HepG2 (cell line): ENCODE measurements around the gene MYL9. TPM values are rescaled to one million over a fixed set of nuclear protein-coding genes. Genes with fewer than 3 reads are reported as not detected.
A peak's percentile ranks its signal among the peaks of the same experiment; 100 is the strongest.

Source experiments
- AKAP8 ChIP-seq: sonication (generic); formaldehyde crosslinking; IDR thresholded peaks from 2 replicates; pipeline ENCODE4 v1.5.1; 2020; ENCODE audit warnings: mild to moderate bottlenecking, missing genetic modification reagents
- CCDC6 ChIP-seq: sonication (generic); formaldehyde crosslinking; IDR thresholded peaks from 2 replicates; pipeline ENCODE4 v1.8.1; 2022; ENCODE audit warnings: mild to moderate bottlenecking, missing genetic modification reagents, moderate library complexity
- EEA1 ChIP-seq: sonication (generic); formaldehyde crosslinking; IDR thresholded peaks from 2 replicates; pipeline ENCODE4 v1.5.1; 2020; ENCODE audit warnings: mild to moderate bottlenecking, missing genetic modification reagents, borderline replicate concordance
- HMG20A ChIP-seq: IDR thresholded peaks from 2 replicates; pipeline ENCODE4 v1.6.1; 2016; ENCODE audit warnings: borderline replicate concordance
- KAT8 ChIP-seq: IDR thresholded peaks from 2 replicates; pipeline ENCODE4 v1.6.1; 2016; ENCODE audit warnings: missing genetic modification reagents, missing compliant biosample characterization
- KLF16 ChIP-seq, 2 experiments: sonication (generic) in 1 of 2; formaldehyde crosslinking in 1 of 2; IDR thresholded peaks; 2 replicates each; pipeline versions ENCODE4 v1.6.1 to v1.8.0; 2016 to 2023; ENCODE audit warnings: missing genetic modification reagents in 2 of 2, missing compliant biosample characterization in 1 of 2
- KLF6 ChIP-seq: IDR thresholded peaks from 2 replicates; pipeline ENCODE4 v1.8.0; 2016; ENCODE audit warnings: missing biosample characterization, missing genetic modification reagents
- LRRFIP1 ChIP-seq: sonication (generic); formaldehyde crosslinking; conservative IDR thresholded peaks from 2 replicates; pipeline ENCODE4 v1.4.0; 2020; ENCODE audit warnings: missing genetic modification reagents
- MTA3 ChIP-seq: sonication (generic); formaldehyde crosslinking; IDR thresholded peaks from 2 replicates; pipeline ENCODE4 v1.4.0; 2020; ENCODE audit warnings: missing genetic modification reagents
- REPIN1 ChIP-seq: sonication (generic); formaldehyde crosslinking; IDR thresholded peaks from 2 replicates; pipeline ENCODE4 v1.8.0; 2022; ENCODE audit warnings: missing genetic modification reagents, low read depth, mild to moderate bottlenecking, borderline replicate concordance
- ZBTB1 ChIP-seq: sonication (generic); formaldehyde crosslinking; IDR thresholded peaks from 2 replicates; pipeline ENCODE4 v1.4.0; 2020; ENCODE audit warnings: missing genetic modification reagents, borderline replicate concordance
- ZNF451 ChIP-seq: sonication (generic); formaldehyde crosslinking; IDR thresholded peaks from 2 replicates; pipeline ENCODE4 v1.5.0; 2020; ENCODE audit warnings: mild to moderate bottlenecking, missing genetic modification reagents
- ZNF605 ChIP-seq: sonication (generic); formaldehyde crosslinking; IDR thresholded peaks from 2 replicates; pipeline ENCODE4 v1.8.0; 2022; ENCODE audit warnings: mild to moderate bottlenecking, missing genetic modification reagents
- ZNF766 ChIP-seq: sonication (generic); formaldehyde crosslinking; IDR thresholded peaks from 2 replicates; pipeline ENCODE4 v1.5.0; 2020; ENCODE audit warnings: missing genetic modification reagents, borderline replicate concordance
- polyA plus RNA-seq, 8 experiments: library from polyadenylated mRNA; depleted of rRNA in 3 of 8; stranded (reverse) in 7 of 8; unstranded in 1 of 8; fragments of >200 nt; fragmentation: Illumina TruSeq in 4 of 8; extraction: Trizol in 4 of 8; gene quantifications; 2 replicates each; pipeline versions ENCODE4 v1.2.1 to v1.2.3, GENCODE V29; 2011 to 2016; ENCODE audit warnings: low read depth in 4 of 8, missing spikeins in 1 of 8, mixed read lengths in 1 of 8; ENCODE audit not compliant: insufficient read depth in 1 of 8
- total RNA-seq, 5 experiments: library from RNA; depleted of rRNA; stranded (reverse); fragments of >200 nt; fragmentation: Illumina TruSeq; extraction: Trizol; gene quantifications; 2 replicates each; pipeline ENCODE4 v1.2.3, GENCODE V29; 2016; ENCODE audit warnings: low read depth in 1 of 5
- TF ChIP-seq, protein P1 (sequence below): sonication (generic); formaldehyde crosslinking; IDR thresholded peaks from 2 replicates; pipeline ENCODE4 v1.4.0; 2020; ENCODE audit warnings: missing genetic modification reagents, borderline replicate concordance
- TF ChIP-seq, protein P2 (sequence below): sonication (generic); formaldehyde crosslinking; IDR thresholded peaks from 2 replicates; pipeline ENCODE4 v1.4.0; 2020; ENCODE audit warnings: mild to moderate bottlenecking, missing genetic modification reagents
- TF ChIP-seq, protein P3 (sequence below): sonication (generic); formaldehyde crosslinking; IDR thresholded peaks from 2 replicates; pipeline ENCODE4 v1.8.1; 2023; ENCODE audit warnings: mild to moderate bottlenecking, moderate library complexity, missing genetic modification reagents
- TF ChIP-seq, protein P4 (sequence below): sonication (generic); formaldehyde crosslinking; IDR thresholded peaks from 2 replicates; pipeline ENCODE4 v1.8.1; 2023; ENCODE audit warnings: mild to moderate bottlenecking, missing genetic modification reagents, borderline replicate concordance

Gene MYL9
- total and polyA plus RNA-seq, 2 of the 13 experiments (the other 11 are each of a cell fraction or from before 2014, with no cell fraction given) = 0.87 to 2.2 TPM

DNA sequence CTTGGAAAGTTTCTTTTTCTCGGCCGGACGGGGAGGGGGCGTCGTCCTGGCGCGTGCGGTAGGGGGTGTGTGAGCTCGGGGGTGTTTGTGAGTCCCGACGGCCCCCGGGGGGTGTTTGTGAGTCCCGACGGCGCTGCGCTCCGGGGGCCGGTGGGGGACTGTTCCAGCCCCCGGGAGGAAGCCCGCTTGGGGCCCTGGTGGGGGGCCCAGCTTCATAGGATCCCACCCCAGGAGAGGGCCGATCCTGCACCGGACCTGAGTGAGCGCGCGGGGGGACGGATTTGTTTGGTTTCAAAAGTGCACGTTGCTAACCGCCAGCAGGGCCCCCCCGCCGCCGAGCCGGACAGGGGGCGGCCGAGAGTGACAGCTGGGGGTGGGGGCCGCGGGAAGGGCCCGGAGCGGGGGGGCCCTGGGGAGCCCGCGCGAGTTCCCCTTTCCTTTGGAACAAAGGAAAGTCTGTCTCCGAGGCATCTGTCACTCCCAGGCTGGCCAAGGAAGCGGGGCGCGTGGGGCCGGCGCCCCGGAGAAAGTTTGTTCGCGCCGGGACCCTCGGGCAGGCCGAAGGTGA, 32.6 kb downstream of the MYL9 start (continued):
- TF ChIP-seq, protein P1, sequence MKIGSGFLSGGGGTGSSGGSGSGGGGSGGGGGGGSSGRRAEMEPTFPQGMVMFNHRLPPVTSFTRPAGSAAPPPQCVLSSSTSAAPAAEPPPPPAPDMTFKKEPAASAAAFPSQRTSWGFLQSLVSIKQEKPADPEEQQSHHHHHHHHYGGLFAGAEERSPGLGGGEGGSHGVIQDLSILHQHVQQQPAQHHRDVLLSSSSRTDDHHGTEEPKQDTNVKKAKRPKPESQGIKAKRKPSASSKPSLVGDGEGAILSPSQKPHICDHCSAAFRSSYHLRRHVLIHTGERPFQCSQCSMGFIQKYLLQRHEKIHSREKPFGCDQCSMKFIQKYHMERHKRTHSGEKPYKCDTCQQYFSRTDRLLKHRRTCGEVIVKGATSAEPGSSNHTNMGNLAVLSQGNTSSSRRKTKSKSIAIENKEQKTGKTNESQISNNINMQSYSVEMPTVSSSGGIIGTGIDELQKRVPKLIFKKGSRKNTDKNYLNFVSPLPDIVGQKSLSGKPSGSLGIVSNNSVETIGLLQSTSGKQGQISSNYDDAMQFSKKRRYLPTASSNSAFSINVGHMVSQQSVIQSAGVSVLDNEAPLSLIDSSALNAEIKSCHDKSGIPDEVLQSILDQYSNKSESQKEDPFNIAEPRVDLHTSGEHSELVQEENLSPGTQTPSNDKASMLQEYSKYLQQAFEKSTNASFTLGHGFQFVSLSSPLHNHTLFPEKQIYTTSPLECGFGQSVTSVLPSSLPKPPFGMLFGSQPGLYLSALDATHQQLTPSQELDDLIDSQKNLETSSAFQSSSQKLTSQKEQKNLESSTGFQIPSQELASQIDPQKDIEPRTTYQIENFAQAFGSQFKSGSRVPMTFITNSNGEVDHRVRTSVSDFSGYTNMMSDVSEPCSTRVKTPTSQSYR (CRISPR knock-in tag) = 0 out of 2 replicates have a peak, but pooled peaks have one; percentile 31
- TF ChIP-seq HMG20A (no peak), ZNF766 (no peak), AKAP8 (no peak; the same call in 1 of the 2 replicates), KLF6 (CRISPR knock-in tag) (no peak; the same call in 1 of the 2 replicates), ZNF451 (CRISPR knock-in tag) (no peak), CCDC6 (CRISPR knock-in tag) (no peak), ZNF605 (no peak), KAT8 (no peak; the same call in 1 of the 2 replicates), ZBTB1 (CRISPR knock-in tag) (no peak), MTA3 (CRISPR knock-in tag) (no peak; the same call in 1 of the 2 replicates), EEA1 (no peak), LRRFIP1 (CRISPR knock-in tag) (no peak), REPIN1 (CRISPR knock-in tag) (no peak), KLF16 (CRISPR knock-in tag; IDR thresholded peaks at IDR 0.05) (no peak; a peak in 1 of 4 replicates)
- TF ChIP-seq, protein P2, sequence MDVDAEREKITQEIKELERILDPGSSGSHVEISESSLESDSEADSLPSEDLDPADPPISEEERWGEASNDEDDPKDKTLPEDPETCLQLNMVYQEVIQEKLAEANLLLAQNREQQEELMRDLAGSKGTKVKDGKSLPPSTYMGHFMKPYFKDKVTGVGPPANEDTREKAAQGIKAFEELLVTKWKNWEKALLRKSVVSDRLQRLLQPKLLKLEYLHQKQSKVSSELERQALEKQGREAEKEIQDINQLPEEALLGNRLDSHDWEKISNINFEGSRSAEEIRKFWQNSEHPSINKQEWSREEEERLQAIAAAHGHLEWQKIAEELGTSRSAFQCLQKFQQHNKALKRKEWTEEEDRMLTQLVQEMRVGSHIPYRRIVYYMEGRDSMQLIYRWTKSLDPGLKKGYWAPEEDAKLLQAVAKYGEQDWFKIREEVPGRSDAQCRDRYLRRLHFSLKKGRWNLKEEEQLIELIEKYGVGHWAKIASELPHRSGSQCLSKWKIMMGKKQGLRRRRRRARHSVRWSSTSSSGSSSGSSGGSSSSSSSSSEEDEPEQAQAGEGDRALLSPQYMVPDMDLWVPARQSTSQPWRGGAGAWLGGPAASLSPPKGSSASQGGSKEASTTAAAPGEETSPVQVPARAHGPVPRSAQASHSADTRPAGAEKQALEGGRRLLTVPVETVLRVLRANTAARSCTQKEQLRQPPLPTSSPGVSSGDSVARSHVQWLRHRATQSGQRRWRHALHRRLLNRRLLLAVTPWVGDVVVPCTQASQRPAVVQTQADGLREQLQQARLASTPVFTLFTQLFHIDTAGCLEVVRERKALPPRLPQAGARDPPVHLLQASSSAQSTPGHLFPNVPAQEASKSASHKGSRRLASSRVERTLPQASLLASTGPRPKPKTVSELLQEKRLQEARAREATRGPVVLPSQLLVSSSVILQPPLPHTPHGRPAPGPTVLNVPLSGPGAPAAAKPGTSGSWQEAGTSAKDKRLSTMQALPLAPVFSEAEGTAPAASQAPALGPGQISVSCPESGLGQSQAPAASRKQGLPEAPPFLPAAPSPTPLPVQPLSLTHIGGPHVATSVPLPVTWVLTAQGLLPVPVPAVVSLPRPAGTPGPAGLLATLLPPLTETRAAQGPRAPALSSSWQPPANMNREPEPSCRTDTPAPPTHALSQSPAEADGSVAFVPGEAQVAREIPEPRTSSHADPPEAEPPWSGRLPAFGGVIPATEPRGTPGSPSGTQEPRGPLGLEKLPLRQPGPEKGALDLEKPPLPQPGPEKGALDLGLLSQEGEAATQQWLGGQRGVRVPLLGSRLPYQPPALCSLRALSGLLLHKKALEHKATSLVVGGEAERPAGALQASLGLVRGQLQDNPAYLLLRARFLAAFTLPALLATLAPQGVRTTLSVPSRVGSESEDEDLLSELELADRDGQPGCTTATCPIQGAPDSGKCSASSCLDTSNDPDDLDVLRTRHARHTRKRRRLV (CRISPR knock-in tag) = no peak
- TF ChIP-seq, protein P3, sequence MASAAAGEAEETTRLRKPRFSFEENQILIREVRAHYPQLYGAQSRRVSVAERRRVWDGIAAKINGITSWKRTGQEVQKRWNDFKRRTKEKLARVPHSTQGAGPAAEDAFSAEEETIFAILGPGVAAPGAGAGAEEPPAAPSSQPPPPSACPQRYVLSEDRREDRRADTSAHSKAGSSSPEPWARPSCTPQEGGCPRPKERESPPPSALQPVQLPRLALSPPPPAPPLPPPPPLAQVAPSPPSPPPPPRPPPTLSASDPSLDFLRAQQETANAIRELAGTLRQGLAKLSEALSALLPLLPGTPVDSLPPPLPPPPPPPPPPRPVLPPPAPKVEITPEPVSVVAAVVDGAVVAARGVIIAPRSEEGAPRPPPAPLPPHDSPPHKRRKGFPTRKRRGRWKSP (CRISPR knock-in tag) = no peak
- TF ChIP-seq, protein P4, sequence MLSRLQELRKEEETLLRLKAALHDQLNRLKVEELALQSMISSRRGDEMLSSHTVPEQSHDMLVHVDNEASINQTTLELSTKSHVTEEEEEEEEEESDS (CRISPR knock-in tag) = no peak
